ENCODE measurements around the gene HBD.

Gene HBD

GRCh38 chr11:5231111-5231510, 3.2 kb downstream of the HBD start (continued):
- TF ChIP-seq CSRNP3 (CRISPR knock-in tag; IDR thresholded peaks at IDR 0.05) (no peak), PPARA (CRISPR knock-in tag; IDR thresholded peaks at IDR 0.05; ENCODE audit: borderline replicate concordance) (no peak), TSHZ2 (CRISPR knock-in tag; IDR thresholded peaks at IDR 0.05) (no peak), SNAI2 (CRISPR knock-in tag; IDR thresholded peaks at IDR 0.05) (no peak), ISL1 (CRISPR knock-in tag; IDR thresholded peaks at IDR 0.05) (no peak), GLIS3 (CRISPR knock-in tag; IDR thresholded peaks at IDR 0.05) (no peak)

GRCh38 chr11:5230266-5230665, 4.0 kb downstream of the HBD start:
- TF ChIP-seq GLIS3 (CRISPR knock-in tag; IDR thresholded peaks at IDR 0.05), result no peak
- no peak for TF ChIP-seq CSRNP3 (CRISPR knock-in tag; IDR thresholded peaks at IDR 0.05)
- no peak for TF ChIP-seq SNAI2 (CRISPR knock-in tag; IDR thresholded peaks at IDR 0.05)
- TF ChIP-seq TOX (CRISPR knock-in tag; IDR thresholded peaks at IDR 0.05; ENCODE audit: borderline replicate concordance), result no peak
- TF ChIP-seq ZNF70 (CRISPR knock-in tag; IDR thresholded peaks at IDR 0.05), result no peak
- no peak for TF ChIP-seq CSDC2 (CRISPR knock-in tag; IDR thresholded peaks at IDR 0.05)
- TF ChIP-seq ZC3H10 (CRISPR knock-in tag; IDR thresholded peaks at IDR 0.05), result no peak
- TF ChIP-seq RARB (CRISPR knock-in tag; IDR thresholded peaks at IDR 0.05), result no peak
- TF ChIP-seq ESRRG (CRISPR knock-in tag; IDR thresholded peaks at IDR 0.05), result no peak
- no peak for TF ChIP-seq TSHZ2 (CRISPR knock-in tag; IDR thresholded peaks at IDR 0.05)
- no peak for TF ChIP-seq ZFP3 (CRISPR knock-in tag; IDR thresholded peaks at IDR 0.05)
- no peak for TF ChIP-seq ARNTL (CRISPR knock-in tag; IDR thresholded peaks at IDR 0.05; ENCODE audit: borderline replicate concordance, low read depth)
- TF ChIP-seq ZFP30 (CRISPR knock-in tag; IDR thresholded peaks at IDR 0.05), result no peak
- TF ChIP-seq TCF4 (CRISPR knock-in tag; IDR thresholded peaks at IDR 0.05; ENCODE audit: borderline replicate concordance), result no peak
- no peak for TF ChIP-seq ISL1 (CRISPR knock-in tag; IDR thresholded peaks at IDR 0.05)
- no peak for TF ChIP-seq ZNF565 (CRISPR knock-in tag; conservative IDR thresholded peaks at IDR 0.05; ENCODE audit: low read depth)
- no peak for ATAC-seq

- TF ChIP-seq CSRNP3 (CRISPR knock-in tag; IDR thresholded peaks at IDR 0.05) (no peak), ZNF8 (CRISPR knock-in tag; IDR thresholded peaks at IDR 0.05) (no peak), PATZ1 (CRISPR knock-in tag; IDR thresholded peaks at IDR 0.05; ENCODE audit: borderline replicate concordance) (no peak), ISL1 (CRISPR knock-in tag; IDR thresholded peaks at IDR 0.05) (no peak), TCF4 (CRISPR knock-in tag; IDR thresholded peaks at IDR 0.05; ENCODE audit: borderline replicate concordance) (no peak), ESRRG (CRISPR knock-in tag; IDR thresholded peaks at IDR 0.05) (no peak), ZFP3 (CRISPR knock-in tag; IDR thresholded peaks at IDR 0.05) (no peak), SNAI2 (CRISPR knock-in tag; IDR thresholded peaks at IDR 0.05) (no peak), BACH2 (CRISPR knock-in tag; IDR thresholded peaks at IDR 0.05; ENCODE audit: borderline replicate concordance) (no peak), PPARA (CRISPR knock-in tag; IDR thresholded peaks at IDR 0.05; ENCODE audit: borderline replicate concordance) (no peak), ZNF70 (CRISPR knock-in tag; IDR thresholded peaks at IDR 0.05) (no peak)
These were observed 4.5 kb downstream of the HBD start for GRCh38 chr11:5229796-5230195.

More at GRCh38 chr11:5229796-5230195, 4.5 kb downstream of the HBD start:
- ATAC-seq, result no peak

All from SK-N-SH treated with all-trans-retinoic acid at 6 μM for 48 hours (cell line).